MM.1S (cell line): ENCODE measurements around the gene CADM2.

ENCODE experiments used
- DNase-seq: peaks from one replicate; pipeline ENCODE4 v3.0.0-alpha.2; 2015
- H2AFZ ChIP-seq: fragments of 300-600 bp; sonication (generic); 2 replicates; pipeline ENCODE4 v1.6.0; 2016; ENCODE audit warnings: antibody characterized with exemption, low read length
- H3F3A ChIP-seq: fragments of 300-600 bp; sonication (generic); 2 replicates; pipeline ENCODE4 v1.6.1; 2016; ENCODE audit warnings: mild to moderate bottlenecking, antibody characterized with exemption, low read length, moderate library complexity, mixed read lengths; ENCODE audit not compliant: insufficient read depth
- H3K27ac ChIP-seq: fragments of 300-600 bp; sonication (generic); 2 replicates; pipeline ENCODE4 v1.5.1; 2016; ENCODE audit warnings: mild to moderate bottlenecking, low read length
- H3K27me3 ChIP-seq: fragments of 300-600 bp; sonication (generic); replicated peaks from 2 replicates; pipeline ENCODE4 v1.6.0; 2016; ENCODE audit warnings: low read length; ENCODE audit not compliant: insufficient read depth
- H3K36me3 ChIP-seq: fragments of 300-600 bp; sonication (generic); replicated peaks from 2 replicates; pipeline ENCODE4 v1.6.1; 2016; ENCODE audit warnings: mild to moderate bottlenecking, low read length, mixed read lengths; ENCODE audit not compliant: insufficient read depth
- H3K4me1 ChIP-seq: fragments of 300-600 bp; sonication (generic); 2 replicates; pipeline ENCODE4 v1.6.1; 2016; ENCODE audit warnings: low read length, mixed read lengths
- H3K4me2 ChIP-seq: fragments of 300-600 bp; sonication (generic); 2 replicates; pipeline ENCODE4 v1.6.0; 2016; ENCODE audit warnings: low read depth, low read length
- H3K4me3 ChIP-seq: fragments of 300-600 bp; sonication (generic); 2 replicates; pipeline ENCODE4 v1.5.1; 2016; ENCODE audit warnings: low read length, mixed read lengths
- H3K79me2 ChIP-seq: fragments of 300-600 bp; sonication (generic); 2 replicates; pipeline ENCODE4 v1.6.1; 2016; ENCODE audit warnings: mixed run types, low read length, mixed read lengths
- H3K9ac ChIP-seq: fragments of 300-600 bp; sonication (generic); 2 replicates; pipeline ENCODE4 v1.6.1; 2016; ENCODE audit warnings: low read length, mixed read lengths
- H3K9me2 ChIP-seq: fragments of 300-600 bp; sonication (generic); replicated peaks from 2 replicates; pipeline ENCODE4 v1.6.1; 2016; ENCODE audit warnings: mild to moderate bottlenecking, low read length, mixed read lengths; ENCODE audit not compliant: insufficient read depth
- H3K9me3 ChIP-seq: fragments of 300-600 bp; sonication (generic); replicated peaks from 2 replicates; pipeline ENCODE4 v1.6.1; 2016; ENCODE audit warnings: mild to moderate bottlenecking, low read length, mixed read lengths; ENCODE audit not compliant: insufficient read depth
- H4K20me1 ChIP-seq: fragments of 300-600 bp; sonication (generic); 2 replicates; pipeline ENCODE4 v1.6.1; 2016; ENCODE audit warnings: mild to moderate bottlenecking, low read length, moderate library complexity, mixed read lengths; ENCODE audit not compliant: insufficient read depth
- EZH2 ChIP-seq: fragments of 300-600 bp; sonication (generic); optimal IDR thresholded peaks from 2 replicates; pipeline ENCODE3; 2017; ENCODE audit warnings: low read depth, mild to moderate bottlenecking, antibody characterized with exemption, low read length, mixed read lengths
- EZH2phosphoT487 ChIP-seq: fragments of 300-600 bp; sonication (generic); IDR thresholded peaks from 2 replicates; pipeline ENCODE4 v1.6.1; 2018; ENCODE audit warnings: antibody characterized with exemption, low read length
- TF ChIP-seq, protein P1 (sequence below): fragments of 300-600 bp; sonication (generic); IDR thresholded peaks from 2 replicates; pipeline ENCODE4 v1.5.1; 2016; ENCODE audit warnings: antibody characterized with exemption, low read length, mixed read lengths

CADM2 gene

DNA sequence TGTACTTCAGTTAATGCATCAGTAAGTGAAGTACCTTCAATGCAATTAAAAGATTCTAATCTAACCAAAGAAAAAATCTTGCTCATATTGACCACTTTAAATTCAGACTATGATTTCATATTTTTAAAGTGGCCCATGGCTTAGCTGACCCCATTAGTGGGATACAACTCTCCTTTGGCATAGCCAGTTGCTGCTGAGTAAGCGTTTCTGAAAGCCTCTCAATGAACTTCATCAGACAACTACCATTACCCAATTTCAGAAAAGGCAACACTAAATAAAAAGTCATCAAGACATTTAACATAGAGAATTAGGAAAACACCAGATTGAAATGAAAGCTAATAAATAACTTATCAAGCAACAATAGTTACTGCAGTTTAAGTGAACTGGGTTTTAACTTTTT, 27.0 kb downstream of the CADM2 start:
- no peak overlapping the region for H3K9ac ChIP-seq
- H3K4me2 ChIP-seq, result no peak overlapping the region
- H3K79me2 ChIP-seq, result no peaks in the 10 kb centered on the region
- no peaks in the 10 kb centered on the region for H3K9me2 ChIP-seq
- no peaks in the 10 kb centered on the region for H3K27me3 ChIP-seq
- no peak overlapping the region for H3K27ac ChIP-seq
- H3F3A ChIP-seq, result no peaks in the 10 kb centered on the region
- no peaks in the 10 kb centered on the region for H4K20me1 ChIP-seq
- H3K36me3 ChIP-seq, result no peaks in the 10 kb centered on the region
- H2AFZ ChIP-seq, result no peak overlapping the region
- TF ChIP-seq EZH2phosphoT487 (no peak), EZH2 (no peak)
- TF ChIP-seq, protein P1, sequence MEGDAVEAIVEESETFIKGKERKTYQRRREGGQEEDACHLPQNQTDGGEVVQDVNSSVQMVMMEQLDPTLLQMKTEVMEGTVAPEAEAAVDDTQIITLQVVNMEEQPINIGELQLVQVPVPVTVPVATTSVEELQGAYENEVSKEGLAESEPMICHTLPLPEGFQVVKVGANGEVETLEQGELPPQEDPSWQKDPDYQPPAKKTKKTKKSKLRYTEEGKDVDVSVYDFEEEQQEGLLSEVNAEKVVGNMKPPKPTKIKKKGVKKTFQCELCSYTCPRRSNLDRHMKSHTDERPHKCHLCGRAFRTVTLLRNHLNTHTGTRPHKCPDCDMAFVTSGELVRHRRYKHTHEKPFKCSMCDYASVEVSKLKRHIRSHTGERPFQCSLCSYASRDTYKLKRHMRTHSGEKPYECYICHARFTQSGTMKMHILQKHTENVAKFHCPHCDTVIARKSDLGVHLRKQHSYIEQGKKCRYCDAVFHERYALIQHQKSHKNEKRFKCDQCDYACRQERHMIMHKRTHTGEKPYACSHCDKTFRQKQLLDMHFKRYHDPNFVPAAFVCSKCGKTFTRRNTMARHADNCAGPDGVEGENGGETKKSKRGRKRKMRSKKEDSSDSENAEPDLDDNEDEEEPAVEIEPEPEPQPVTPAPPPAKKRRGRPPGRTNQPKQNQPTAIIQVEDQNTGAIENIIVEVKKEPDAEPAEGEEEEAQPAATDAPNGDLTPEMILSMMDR, result no peak
- H3K4me3 ChIP-seq, result no peak overlapping the region
- H3K4me1 ChIP-seq, result no peaks in the 10 kb centered on the region
- DNase-seq, result no peak
- H3K9me3 ChIP-seq, result no peaks in the 10 kb centered on the region

DNA sequence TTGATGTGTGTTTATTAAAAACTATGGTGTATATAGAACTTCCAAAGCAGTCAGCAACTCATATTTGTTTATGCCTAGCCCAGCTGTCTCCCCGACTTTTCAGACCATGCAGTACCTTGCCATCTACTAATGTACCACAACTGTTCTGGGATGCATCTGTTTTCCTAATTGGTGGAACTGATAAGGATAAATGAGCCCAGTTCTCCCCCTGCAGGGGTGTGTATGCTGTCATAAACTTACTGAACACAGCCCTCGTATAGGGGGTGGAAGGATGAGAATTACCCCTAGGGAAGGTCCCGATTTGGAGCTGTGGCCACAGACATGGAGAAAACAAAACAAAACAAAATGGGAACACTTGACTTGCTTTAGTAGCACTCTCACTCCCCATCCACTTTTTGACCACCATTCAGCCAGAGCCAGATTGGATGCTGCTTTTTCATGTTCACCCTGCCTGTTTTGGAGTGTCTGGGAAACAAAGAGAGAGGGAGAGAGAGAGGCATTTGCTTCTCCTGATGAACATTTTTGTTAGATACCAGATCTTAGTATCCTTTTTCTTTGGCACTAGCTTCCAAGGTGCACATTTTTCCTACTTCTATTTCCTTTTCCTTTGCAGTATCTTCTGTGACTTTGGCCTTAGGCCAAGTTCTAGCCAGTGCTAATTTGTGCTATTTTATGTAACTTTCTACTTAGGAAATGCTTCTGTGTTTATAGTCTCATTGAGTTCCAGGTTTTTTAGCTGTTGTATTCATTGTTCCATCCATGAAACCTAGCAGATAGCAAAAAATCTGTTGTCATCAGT, 29.1 kb downstream of the CADM2 start:
- Histone ChIP-seq H3K4me2 (no peak overlapping the region), H3K9me3 (no peaks in the 10 kb centered on the region), H3F3A (no peaks in the 10 kb centered on the region), H3K9ac (no peak overlapping the region), H3K27me3 (no peaks in the 10 kb centered on the region), H4K20me1 (no peaks in the 10 kb centered on the region), H3K9me2 (no peaks in the 10 kb centered on the region), H3K36me3 (no peaks in the 10 kb centered on the region), H2AFZ (no peak overlapping the region), H3K4me1 (no peaks in the 10 kb centered on the region), H3K27ac (no peak overlapping the region), H3K4me3 (no peak overlapping the region), H3K79me2 (no peaks in the 10 kb centered on the region)
- TF ChIP-seq, protein P1, result no peak
- TF ChIP-seq EZH2 (no peak), EZH2phosphoT487 (no peak)
- no peak for DNase-seq

DNA sequence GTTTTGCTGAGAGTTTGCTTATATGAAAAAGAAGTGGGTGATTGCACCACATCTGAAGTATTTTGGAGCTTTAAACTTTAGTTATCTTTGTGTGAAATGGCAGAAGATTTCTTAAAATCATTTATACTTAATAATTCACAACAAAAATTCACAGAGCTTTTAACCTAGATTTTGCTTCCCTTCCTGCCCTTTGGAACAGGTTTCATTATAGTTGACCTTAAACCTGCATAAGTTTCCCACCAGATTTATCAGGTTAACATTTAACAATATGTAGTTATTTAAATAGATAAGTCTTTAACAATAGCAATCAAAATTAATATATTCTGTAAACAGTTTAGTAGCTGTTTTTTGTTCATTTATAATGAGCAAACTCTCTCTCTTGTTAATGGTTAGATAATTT, 30.3 kb downstream of the CADM2 start:
- H3K4me2 ChIP-seq, result no peak overlapping the region
- no peak for DNase-seq
- no peak overlapping the region for H3K27ac ChIP-seq
- H3F3A ChIP-seq, result no peaks in the 10 kb centered on the region
- TF ChIP-seq, protein P1, result no peak
- TF ChIP-seq EZH2phosphoT487 (no peak), EZH2 (no peak)
- H3K9ac ChIP-seq, result no peak overlapping the region
- H3K27me3 ChIP-seq, result no peaks in the 10 kb centered on the region
- no peaks in the 10 kb centered on the region for H3K9me3 ChIP-seq
- H3K79me2 ChIP-seq, result no peaks in the 10 kb centered on the region
- H3K36me3 ChIP-seq, result no peaks in the 10 kb centered on the region
- H4K20me1 ChIP-seq, result no peaks in the 10 kb centered on the region
- no peak overlapping the region for H3K4me3 ChIP-seq
- H2AFZ ChIP-seq, result no peak overlapping the region
- H3K4me1 ChIP-seq, result no peaks in the 10 kb centered on the region
- no peaks in the 10 kb centered on the region for H3K9me2 ChIP-seq
